NT2/D1 (cell line): ENCODE results near the gene C1orf159.

Experiments
- SUZ12 ChIP-seq: IDR thresholded peaks from 2 replicates; pipeline ENCODE4 v1.6.1; 2011; ENCODE audit not compliant: insufficient read length, insufficient read depth; ENCODE audit errors: extremely low read depth
- YY1 ChIP-seq: IDR thresholded peaks from 2 replicates; pipeline ENCODE4 v1.6.1; 2011; ENCODE audit not compliant: insufficient read length, insufficient read depth
- ZNF274 ChIP-seq: IDR thresholded peaks from 2 replicates; pipeline ENCODE4 v1.6.1; 2011; ENCODE audit warnings: mild to moderate bottlenecking, low read depth, low read length

DNA sequence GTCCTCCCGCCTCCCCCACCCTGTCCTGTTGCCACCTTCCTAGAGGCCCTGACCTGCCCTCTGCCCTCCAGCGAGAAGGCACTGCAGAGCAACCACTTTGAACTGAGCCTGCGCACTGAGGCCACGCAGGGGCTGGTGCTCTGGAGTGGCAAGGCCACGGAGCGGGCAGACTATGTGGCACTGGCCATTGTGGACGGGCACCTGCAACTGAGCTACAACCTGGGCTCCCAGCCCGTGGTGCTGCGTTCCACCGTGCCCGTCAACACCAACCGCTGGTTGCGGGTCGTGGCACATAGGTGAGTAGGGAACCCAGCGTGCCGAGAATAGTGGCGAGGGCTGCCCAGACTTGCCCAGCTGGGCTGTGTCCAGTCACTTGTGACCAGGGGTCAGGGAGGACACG is 62.2 kb downstream of the C1orf159 start:
- TF ChIP-seq SUZ12 (no peak), YY1 (no peak), ZNF274 (no peak)
